ENCODE measurements around the gene SCIMP. TPM values are rescaled to one million over a fixed set of nuclear protein-coding genes. Genes with fewer than 3 reads are reported as not detected.

Gene SCIMP
- total RNA-seq, 1 experiment from 2014 or later = not detected

DNA sequence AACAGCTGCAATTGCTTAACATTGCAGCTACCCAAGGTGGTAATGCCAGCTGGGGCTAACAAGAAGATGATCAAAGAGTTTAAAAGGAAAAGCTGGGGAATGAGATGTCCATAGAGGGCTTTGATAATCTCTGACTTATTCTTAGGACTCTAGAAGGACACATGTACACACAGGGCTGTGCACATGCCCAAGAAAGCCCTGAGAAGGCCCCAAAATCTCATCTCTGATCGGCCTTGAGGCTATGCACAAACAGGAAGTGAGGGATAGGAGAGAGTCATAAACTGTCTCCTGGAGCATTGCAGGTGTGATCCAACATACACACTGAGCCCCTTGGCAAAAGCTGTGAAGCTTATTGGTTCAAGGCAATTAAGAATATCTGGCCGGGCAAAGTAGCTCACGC, 30.2 kb upstream of the SCIMP start:
- Histone ChIP-seq H3K9me2 (ENCODE audit: insufficient read depth) (no peaks in the 10 kb centered on the region), H3K36me3 (ENCODE audit: low read depth) (no peaks in the 10 kb centered on the region), H3K27me3 (ENCODE audit: insufficient read depth, low read depth) (no peaks in the 10 kb centered on the region), H3K4me2 (no peak overlapping the region), H2AFZ (no peak overlapping the region), H3K9me3 (ENCODE audit: insufficient read depth, low read depth) (no peaks in the 10 kb centered on the region), H4K20me1 (ENCODE audit: insufficient read depth) (no peaks in the 10 kb centered on the region), H3K4me3 (no peak overlapping the region), H3K27ac (no peak overlapping the region), H3F3A (ENCODE audit: insufficient read depth, low read depth) (peaks cover 5% of the 10 kb centered on the region), H3K4me1 (replicated peaks; ENCODE audit: insufficient read depth) (peaks cover 15% of the 10 kb centered on the region), H3K79me2 (ENCODE audit: low read depth) (no peaks in the 10 kb centered on the region)
- TF ChIP-seq, protein P1, sequence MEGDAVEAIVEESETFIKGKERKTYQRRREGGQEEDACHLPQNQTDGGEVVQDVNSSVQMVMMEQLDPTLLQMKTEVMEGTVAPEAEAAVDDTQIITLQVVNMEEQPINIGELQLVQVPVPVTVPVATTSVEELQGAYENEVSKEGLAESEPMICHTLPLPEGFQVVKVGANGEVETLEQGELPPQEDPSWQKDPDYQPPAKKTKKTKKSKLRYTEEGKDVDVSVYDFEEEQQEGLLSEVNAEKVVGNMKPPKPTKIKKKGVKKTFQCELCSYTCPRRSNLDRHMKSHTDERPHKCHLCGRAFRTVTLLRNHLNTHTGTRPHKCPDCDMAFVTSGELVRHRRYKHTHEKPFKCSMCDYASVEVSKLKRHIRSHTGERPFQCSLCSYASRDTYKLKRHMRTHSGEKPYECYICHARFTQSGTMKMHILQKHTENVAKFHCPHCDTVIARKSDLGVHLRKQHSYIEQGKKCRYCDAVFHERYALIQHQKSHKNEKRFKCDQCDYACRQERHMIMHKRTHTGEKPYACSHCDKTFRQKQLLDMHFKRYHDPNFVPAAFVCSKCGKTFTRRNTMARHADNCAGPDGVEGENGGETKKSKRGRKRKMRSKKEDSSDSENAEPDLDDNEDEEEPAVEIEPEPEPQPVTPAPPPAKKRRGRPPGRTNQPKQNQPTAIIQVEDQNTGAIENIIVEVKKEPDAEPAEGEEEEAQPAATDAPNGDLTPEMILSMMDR (conservative IDR thresholded peaks at IDR 0.05) = no peak
- no peak for TF ChIP-seq EZH2 (IDR thresholded peaks at IDR 0.05; ENCODE audit: low read depth)
- intact Hi-C loops (cut with micrococcal nuclease; ENCODE audit: unreplicated experiment) = no loop called here
- ChIA-PET CTCF (interaction anchor here (0.6 kb wide), 2 partner anchors 33 to 233 kb away, joined by 3 read pairs; no protein-coding TSS in a partner anchor), POLR2A (ENCODE audit: unreplicated experiment) (interaction anchor here (0.5 to 0.6 kb wide), 2 partner anchors 145 to 1721 kb away, joined by 3 to 11 read pairs; no protein-coding TSS in a partner anchor)
- no TSS peak for BruUV-seq (replicated peaks)
- no peak for DNase-seq

- Histone ChIP-seq H2AFZ (no peak overlapping the region), H4K20me1 (ENCODE audit: insufficient read depth) (no peaks in the 10 kb centered on the region), H3K79me2 (ENCODE audit: low read depth) (no peaks in the 10 kb centered on the region), H3K27ac (no peak overlapping the region), H3K27me3 (ENCODE audit: insufficient read depth, low read depth) (no peaks in the 10 kb centered on the region), H3K4me2 (no peak overlapping the region), H3K36me3 (ENCODE audit: low read depth) (no peaks in the 10 kb centered on the region), H3K9me2 (ENCODE audit: insufficient read depth) (no peaks in the 10 kb centered on the region), H3F3A (ENCODE audit: insufficient read depth, low read depth) (peaks cover 15% of the 10 kb centered on the region), H3K4me3 (no peak overlapping the region), H3K9me3 (ENCODE audit: insufficient read depth, low read depth) (no peaks in the 10 kb centered on the region), H3K4me1 (replicated peaks; ENCODE audit: insufficient read depth) (peaks cover 19% of the 10 kb centered on the region)
- TF ChIP-seq, protein P1 (conservative IDR thresholded peaks at IDR 0.05) = no peak
- TF ChIP-seq EZH2 (IDR thresholded peaks at IDR 0.05; ENCODE audit: low read depth) = no peak
- no TSS peak for BruUV-seq (replicated peaks)
- no peak for DNase-seq
- CTCF ChIA-PET = no interaction called here
- POLR2A ChIA-PET (ENCODE audit: unreplicated experiment) = no interaction called here
- intact Hi-C loops (cut with micrococcal nuclease; ENCODE audit: unreplicated experiment) = no loop called here
Measured at GRCh38 chr17:5263441-5263840, 28.8 kb upstream of the SCIMP start.

DNA sequence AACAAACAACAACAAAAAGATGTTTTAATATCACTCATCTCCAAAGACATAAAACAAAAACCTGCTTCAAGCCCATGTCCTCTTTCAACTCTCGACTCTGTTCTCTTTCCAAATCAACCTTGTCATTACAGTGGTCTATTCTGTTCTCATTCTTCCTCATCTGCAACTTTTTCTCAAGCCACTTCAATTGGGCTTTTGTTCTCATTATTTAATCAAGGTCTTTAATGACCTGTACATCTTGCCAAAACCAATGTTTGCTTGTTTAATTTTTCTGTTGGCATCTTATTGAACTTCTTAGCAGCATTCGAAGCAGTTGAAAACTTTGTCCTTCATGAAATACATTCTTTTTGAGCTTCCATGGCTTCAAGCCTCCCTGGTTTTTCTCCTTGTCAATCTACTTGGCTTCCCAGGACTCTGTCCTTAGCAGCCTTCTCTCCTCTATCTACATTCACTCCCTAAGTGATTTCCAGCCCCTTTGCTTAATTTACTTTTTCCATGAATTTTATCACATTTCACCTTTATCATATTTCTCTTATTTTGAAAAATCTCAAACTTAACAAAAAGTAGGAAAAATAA, 27.8 kb upstream of the SCIMP start:
- Histone ChIP-seq H2AFZ (no peak overlapping the region), H3K4me1 (replicated peaks; ENCODE audit: insufficient read depth) (peaks cover 19% of the 10 kb centered on the region), H3K9me3 (ENCODE audit: insufficient read depth, low read depth) (no peaks in the 10 kb centered on the region), H3K36me3 (ENCODE audit: low read depth) (no peaks in the 10 kb centered on the region), H3K4me2 (no peak overlapping the region), H3K79me2 (ENCODE audit: low read depth) (no peaks in the 10 kb centered on the region), H3K9me2 (ENCODE audit: insufficient read depth) (no peaks in the 10 kb centered on the region), H3F3A (ENCODE audit: insufficient read depth, low read depth) (peaks cover 15% of the 10 kb centered on the region), H3K27me3 (ENCODE audit: insufficient read depth, low read depth) (no peaks in the 10 kb centered on the region), H4K20me1 (ENCODE audit: insufficient read depth) (no peaks in the 10 kb centered on the region), H3K27ac (no peak overlapping the region), H3K4me3 (no peak overlapping the region)
- BruUV-seq (replicated peaks) = no TSS peak
- intact Hi-C loops (cut with micrococcal nuclease; ENCODE audit: unreplicated experiment) = no loop called here
- DNase-seq = no peak
- CTCF ChIA-PET = no interaction called here
- TF ChIP-seq EZH2 (IDR thresholded peaks at IDR 0.05; ENCODE audit: low read depth) = no peak
- TF ChIP-seq, protein P1 (conservative IDR thresholded peaks at IDR 0.05) = no peak
- POLR2A ChIA-PET (ENCODE audit: unreplicated experiment) = no interaction called here
